ENCODE data around the gene HTATIP2.
"Not testable (repeated sequence)": the region's sequence is repeated elsewhere in the genome, so short reads cannot be mapped to it uniquely, and the experiment has no call there.

The HTATIP2 gene

GRCh38 chr11:20373147-20373546 lies 9.6 kb downstream of the HTATIP2 start:
- no peak for DNase-seq

- no peak for DNase-seq
Observed at GRCh38 chr11:20373568-20374209, 10.2 kb downstream of the HTATIP2 start.

GRCh38 chr11:20374741-20375300 lies 11.3 kb downstream of the HTATIP2 start:
- DNase-seq, result no peak

GRCh38 chr11:20376162-20376730 lies 12.7 kb downstream of the HTATIP2 start:
- no peak for DNase-seq

- not testable (repeated sequence) for DNase-seq
Observed at GRCh38 chr11:20385996-20386395, 22.5 kb downstream of the HTATIP2 start.

GRCh38 chr11:20387261-20388095 lies 24.0 kb downstream of the HTATIP2 start, which contains the start of gene PRMT3:
TSS of gene PRMT3 (plus strand) at chr11:20387716. CDS start at chr11:20387747, 31 bp downstream.
- DNase-seq, result peak; percentile 91

- DNase-seq, result peak; percentile 72
Observed at GRCh38 chr11:20388096-20389055, 24.9 kb downstream of the HTATIP2 start.

- DNase-seq, result peak; percentile 43
Observed at GRCh38 chr11:20397281-20397680, 33.8 kb downstream of the HTATIP2 start.

- DNase-seq, result no peak
Observed at GRCh38 chr11:20399498-20399897, 36.0 kb downstream of the HTATIP2 start.

GRCh38 chr11:20403059-20403458 lies 39.5 kb downstream of the HTATIP2 start:
- no peak for DNase-seq

GRCh38 chr11:20406484-20406883 lies 43.0 kb downstream of the HTATIP2 start:
- DNase-seq, result no peak

- DNase-seq, result no peak
Observed at GRCh38 chr11:20407344-20407743, 43.8 kb downstream of the HTATIP2 start.

GRCh38 chr11:20415432-20415831 lies 51.9 kb downstream of the HTATIP2 start:
- no peak for DNase-seq

- no peak for DNase-seq
Observed at GRCh38 chr11:20417771-20418170, 54.3 kb downstream of the HTATIP2 start.

GRCh38 chr11:20421946-20422345 lies 58.4 kb downstream of the HTATIP2 start:
- no peak for DNase-seq

- DNase-seq, result no peak
Observed at GRCh38 chr11:20429216-20429615, 65.7 kb downstream of the HTATIP2 start.

Data from DMS79 treated with DMSO at 0.1 percent for 48 hours (cell line).